Right ventricle myocardium inferior (tissue), 1 donor: ENCODE results near the gene CHST9. TPM values are rescaled to one million over a fixed set of nuclear protein-coding genes. Genes with fewer than 3 reads are reported as not detected.
A peak's percentile ranks its signal among the peaks of the same experiment; 100 is the strongest.
"Not testable (repeated sequence)": the region's sequence is repeated elsewhere in the genome, so short reads cannot be mapped to it uniquely, and the experiment has no call there.

Experiments
- ATAC-seq: fragments of 200-7000 bp; cut with Tn5 transposase; one replicate; pipeline ENCODE4 v1.9.1; 2020; ENCODE audit warnings: mild to moderate bottlenecking, moderate library complexity
- DNase-seq: peaks from one replicate; pipeline ENCODE4 v3.0.0; 2021; ENCODE audit errors: missing footprints
- intact Hi-C: fragments of 100-400 bp; cut with DNase I; formaldehyde crosslinking; loops from one replicate; pipeline ENCODE4 v1.11.0; 2022
- total RNA-seq: library from RNA; stranded (reverse); fragmentation: NEBNext Ultra II Directional; extraction: Animal tissue kit (Norgen Biotek cat#: 25700); gene quantifications from one replicate; pipeline ENCODE4 v1.2.1, GENCODE V29; 2021
- donor health status: DM: no; HTN: yes; CAD: no; lungs with severe emphysema.

CHST9 gene
- total RNA-seq, 1 donor from 2014 or later, result 8.3 TPM

DNA sequence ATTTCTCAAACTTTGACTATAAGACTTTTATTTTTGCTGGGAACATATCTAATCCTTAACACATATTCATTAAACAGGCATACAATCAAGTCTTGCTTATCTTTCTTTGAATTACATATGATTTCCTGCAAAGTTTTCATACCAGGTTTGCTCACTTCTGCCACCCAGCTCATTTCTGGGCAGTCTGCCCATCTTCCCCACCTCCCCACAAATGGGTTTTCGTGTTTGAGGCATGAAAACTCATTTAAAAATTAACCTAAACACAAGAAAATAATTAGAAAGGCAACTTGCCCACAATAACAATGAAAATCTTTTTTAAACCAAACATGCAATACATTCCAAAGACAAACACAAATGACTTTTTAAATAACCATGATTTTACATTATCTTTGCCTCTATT, 3.4 kb downstream of the CHST9 start:
- intact Hi-C loops, result loop anchor here (5.0 kb wide), 1 partner anchor 124 kb away; no protein-coding TSS in a partner anchor
- ATAC-seq, result no peak
- no peak for DNase-seq

DNA sequence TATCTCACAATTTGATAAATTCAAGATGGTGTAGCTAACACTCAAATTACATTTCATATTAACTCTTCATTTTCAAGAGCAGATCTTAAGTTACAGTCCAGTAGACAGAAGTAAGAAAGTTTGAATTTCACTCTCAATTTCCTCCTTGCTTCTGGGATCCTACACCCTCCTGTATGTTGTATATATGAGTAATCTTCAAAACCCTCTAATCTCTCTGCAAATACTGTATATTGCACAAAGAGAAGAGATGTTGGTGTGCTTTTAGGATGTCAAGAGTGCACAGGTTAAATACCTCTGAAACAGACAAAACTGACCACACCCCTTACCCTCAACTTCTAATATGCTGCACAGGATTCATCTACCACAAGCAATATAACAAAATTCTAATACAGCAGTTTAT, 6.7 kb downstream of the CHST9 start:
- ATAC-seq, result no peak
- no peak for DNase-seq
- intact Hi-C loops, result no loop called here

DNA sequence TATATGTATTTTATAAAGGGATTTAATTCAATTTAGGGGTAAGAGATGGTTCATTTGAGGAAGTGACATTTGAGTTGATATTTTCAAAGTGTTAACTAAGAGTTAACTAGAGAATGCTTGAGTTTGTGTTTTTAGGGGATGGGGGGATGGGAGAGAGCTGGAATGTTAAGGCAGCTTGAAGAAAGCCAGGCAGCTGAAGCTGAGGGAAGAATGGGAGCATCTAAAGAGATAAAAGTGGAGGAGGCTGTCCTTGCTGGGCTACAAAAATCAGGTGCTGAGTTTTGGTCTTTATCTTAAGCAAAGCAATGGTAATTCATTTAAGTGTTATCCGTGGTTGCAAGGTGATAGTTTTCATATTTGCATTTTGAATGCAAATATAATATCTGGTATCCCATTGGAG, 9.2 kb downstream of the CHST9 start:
- intact Hi-C loops, result no loop called here
- no peak for DNase-seq
- no peak for ATAC-seq

DNA sequence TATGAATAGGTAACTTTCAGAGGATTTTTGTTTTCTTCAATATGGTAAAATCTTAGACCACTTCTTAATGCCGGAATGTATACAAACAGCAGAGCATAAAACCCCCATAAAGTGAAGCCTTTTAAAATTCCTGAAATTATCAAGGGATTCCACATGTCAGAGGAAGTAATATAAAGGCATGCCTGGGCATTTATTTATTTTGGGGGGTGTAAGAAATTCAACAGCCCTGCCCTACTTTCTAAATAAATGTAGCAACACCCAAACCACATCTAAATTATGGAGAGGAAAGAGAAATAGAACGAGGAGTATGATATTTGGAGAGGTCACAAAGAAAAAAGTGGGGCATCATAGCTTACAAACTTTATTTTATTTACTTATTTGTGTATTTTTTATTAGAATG, 9.9 kb downstream of the CHST9 start:
- intact Hi-C loops, result no loop called here
- DNase-seq, result no peak
- ATAC-seq, result no peak

DNA sequence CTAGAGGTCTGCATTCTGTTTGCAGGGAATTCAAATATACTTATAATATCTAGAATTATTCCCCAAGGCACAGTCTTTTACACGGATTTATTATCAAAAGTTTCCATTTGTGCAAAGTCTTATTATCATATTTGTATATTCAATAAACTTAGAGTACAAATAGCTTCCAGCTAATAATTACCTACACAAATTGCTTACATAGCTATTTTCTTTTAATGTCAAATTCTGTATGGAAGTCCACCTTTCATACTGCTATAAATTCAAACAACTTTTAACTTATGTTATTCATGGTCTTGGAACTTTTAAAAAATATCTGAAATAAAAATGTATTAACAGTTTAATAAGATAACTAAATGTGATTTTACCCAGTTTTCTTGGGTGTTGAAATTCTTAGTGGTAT, 13.1 kb downstream of the CHST9 start:
- DNase-seq, result no peak
- intact Hi-C loops, result no loop called here
- no peak for ATAC-seq

DNA sequence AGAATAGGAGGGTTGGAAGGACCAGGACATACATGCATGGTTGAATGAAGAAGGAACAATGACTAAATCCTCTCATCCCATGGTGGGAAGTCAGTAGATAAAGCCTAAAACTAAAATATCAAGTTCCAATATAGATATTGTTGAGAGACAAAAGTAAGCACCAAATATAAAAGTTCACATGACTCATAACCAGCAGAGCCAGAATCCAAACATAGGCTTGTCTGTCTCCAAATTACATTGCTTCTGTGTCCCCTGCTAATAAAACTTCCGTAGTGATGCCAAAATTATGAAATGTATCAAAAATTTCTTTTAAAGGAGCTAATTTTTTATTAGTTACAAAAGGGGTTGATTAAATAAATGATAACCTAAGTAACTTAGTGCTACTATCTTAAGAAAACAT, 19.7 kb downstream of the CHST9 start:
- ATAC-seq, result peak; percentile 48
- DNase-seq, result no peak
- intact Hi-C loops, result no loop called here

DNA sequence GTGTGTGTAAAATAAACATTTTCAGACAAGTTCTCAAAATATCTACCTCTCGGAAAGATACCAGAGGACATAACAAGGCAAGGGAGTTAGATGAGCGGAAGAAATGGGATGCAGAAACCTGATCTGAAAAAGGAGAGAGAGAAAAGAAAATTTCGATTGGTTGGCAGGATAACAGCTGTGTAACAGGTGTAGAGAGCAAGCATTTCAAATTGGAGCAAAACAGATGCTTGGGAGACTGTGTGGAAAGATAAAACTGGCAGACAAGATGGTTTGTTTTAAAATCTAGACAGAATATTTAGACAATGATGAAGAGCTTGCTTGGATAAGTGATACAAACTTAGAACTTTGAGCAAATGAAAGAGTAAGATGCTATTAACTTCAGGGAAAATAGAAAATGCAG, 20.2 kb downstream of the CHST9 start:
- intact Hi-C loops, result no loop called here
- DNase-seq (no peak), ATAC-seq (no peak)

DNA sequence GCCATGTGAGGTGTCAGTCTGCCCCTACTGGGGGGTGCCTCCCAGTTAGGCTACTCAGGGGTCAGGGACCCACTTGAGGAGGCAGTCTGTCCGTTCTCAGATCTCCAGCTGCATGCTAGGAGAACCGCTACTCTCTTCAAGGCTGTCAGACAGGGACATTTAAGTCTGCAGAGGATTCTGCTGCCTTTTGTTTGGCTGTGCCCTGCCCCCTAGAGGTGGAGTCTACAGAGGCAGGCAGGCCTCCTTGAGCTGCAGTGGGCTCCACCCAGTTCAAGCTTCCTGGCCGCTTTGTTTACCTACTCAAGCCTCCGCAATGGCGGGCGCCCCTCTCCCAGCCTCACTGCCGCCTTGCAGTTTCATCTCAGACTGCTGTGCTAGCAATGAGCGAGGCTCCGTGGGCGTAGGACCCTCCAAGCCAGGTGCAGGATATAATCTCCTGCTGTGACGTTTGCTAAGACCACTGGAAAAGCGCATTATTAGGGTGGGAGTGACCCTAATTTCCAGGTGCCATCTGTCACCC, 21.9 kb downstream of the CHST9 start:
- DNase-seq, ATAC-seq, intact Hi-C loops: not testable (repeated sequence)

DNA sequence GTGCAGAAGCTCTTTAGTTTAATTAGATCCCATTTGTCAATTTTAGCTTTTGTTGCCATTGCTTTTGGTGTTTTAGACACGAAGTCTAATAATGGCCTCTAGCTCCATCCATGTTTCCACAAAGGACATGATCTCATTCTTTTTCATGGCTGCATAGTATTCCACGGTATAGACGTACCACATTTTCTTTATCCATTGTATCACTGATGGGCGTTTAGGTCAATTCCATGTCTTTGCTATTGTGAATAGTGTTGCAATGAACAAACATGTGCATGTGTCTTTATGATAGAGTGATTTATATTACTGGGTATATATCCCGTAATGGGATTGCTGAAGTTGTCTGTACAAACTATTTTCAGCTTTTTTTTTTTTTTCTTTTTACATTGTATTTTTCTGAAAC, 35.9 kb downstream of the CHST9 start:
- ATAC-seq, DNase-seq, intact Hi-C loops: not testable (repeated sequence)

DNA sequence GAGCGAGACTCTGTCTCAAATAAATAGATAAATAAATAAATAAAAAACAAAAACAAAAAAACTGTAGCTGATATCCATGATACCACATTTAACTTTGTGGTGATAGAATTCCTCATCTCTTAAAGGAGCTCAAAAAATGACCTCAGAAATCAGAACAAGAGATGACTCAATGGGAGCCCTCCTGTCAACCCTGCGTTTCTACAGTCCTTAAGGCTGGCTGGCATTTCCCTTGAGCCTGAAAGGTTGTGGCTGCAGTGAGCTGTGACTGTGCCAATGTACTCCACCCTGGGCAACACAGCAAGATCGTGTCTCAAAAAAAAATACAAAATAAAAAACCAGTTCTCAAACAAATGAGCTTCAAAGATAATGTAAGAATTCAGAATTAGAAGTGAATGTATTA, 40.4 kb downstream of the CHST9 start:
- ATAC-seq, result no peak
- DNase-seq, result no peak
- intact Hi-C loops, result loop anchor here (2.0 kb wide), 1 partner anchor 88 kb away; no protein-coding TSS in a partner anchor

DNA sequence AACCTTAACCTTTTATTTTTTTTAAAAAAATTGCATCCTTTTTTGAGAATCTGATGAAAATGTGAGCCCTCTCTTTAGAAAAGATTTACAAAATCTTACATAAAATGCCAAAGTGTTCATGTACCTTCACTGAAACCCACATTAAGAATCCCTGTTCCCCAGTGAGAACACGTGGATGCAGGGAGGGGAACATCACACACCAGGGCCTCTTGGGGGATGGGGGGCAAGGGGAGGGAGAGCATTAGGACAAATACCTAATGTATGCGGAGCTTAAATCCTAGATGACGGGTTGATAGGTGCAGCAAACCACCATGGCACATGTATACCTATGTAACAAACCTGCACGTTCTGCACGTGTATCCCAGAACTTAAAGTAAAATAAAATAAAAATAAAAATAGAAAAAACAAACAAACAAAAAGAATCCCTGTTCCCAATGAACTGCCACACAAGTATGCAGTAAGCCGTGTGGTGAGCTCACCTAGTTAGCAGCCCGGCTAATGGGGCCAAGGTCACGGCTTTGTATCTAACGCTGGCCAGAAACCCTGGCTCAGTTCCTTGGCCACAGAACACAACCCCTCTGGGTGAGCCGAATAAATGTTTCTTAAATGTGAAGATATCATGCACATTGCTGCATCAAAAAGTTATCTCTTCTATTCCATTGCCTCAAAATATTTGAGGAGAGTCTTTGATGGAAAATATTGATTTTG, 41.4 kb downstream of the CHST9 start:
- intact Hi-C loops, result loop anchor here (2.0 kb wide), 1 partner anchor 87 kb away; no protein-coding TSS in a partner anchor
- peak; percentile 95 for ATAC-seq
- DNase-seq, result peak; percentile 77

DNA sequence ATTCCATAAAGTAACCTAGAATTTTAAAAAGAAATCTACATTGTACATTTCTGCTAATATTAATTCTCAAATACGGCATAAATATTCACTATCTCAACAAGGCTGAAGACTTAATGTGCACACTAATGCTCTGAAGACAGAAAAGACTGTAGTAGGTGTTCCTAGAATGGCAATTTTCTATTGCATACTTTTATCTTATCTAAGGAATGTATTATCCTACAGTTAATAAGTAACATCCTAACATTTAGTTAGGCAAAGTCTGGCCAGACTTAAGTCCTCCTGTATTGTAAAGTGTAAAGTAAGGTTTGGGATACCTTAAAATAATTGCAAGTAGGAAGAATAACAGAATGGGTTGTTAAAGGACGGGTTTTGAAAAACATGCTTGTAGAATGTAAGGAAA, 42.2 kb downstream of the CHST9 start:
- no peak for ATAC-seq
- intact Hi-C loops, result no loop called here
- no peak for DNase-seq

DNA sequence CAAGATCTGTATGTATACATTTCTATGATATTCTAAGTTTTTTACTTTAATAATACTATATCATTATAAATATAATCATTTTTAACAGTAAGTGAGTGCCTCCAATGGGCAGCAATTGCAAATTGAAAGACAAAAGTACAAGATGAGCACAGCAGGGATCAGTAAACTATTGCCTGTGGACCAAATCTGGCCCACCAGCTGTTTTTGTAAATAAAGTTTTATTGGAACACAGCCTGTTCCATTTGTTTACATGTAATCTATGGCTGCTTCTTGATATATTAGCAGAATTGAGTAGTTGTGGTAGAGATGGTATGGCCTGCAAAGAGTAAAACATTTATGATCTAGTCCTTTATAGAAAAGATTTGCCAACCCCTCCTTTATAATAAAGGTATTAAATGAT, 43.2 kb downstream of the CHST9 start:
- no peak for DNase-seq
- intact Hi-C loops, result no loop called here
- no peak for ATAC-seq

DNA sequence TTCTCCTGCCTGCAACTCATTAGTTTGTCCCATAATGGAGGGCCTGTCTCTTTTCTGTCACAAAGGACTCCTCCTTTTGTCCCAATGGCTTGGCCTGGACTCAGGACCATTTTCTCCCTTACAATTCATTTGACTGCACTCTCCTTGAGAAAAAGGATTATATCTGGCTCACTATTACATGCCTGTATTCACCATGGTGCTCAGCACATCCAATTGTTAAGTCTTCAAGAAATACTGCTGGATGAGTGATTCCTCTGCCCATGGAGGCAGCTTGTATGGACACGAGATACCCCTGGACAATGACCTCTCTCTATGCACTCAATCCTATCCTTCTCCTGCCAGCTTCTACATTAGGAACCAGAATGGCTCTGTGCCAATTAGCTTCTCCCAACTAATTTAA, 47.0 kb downstream of the CHST9 start:
- no peak for ATAC-seq
- intact Hi-C loops, result no loop called here
- DNase-seq, result no peak

DNA sequence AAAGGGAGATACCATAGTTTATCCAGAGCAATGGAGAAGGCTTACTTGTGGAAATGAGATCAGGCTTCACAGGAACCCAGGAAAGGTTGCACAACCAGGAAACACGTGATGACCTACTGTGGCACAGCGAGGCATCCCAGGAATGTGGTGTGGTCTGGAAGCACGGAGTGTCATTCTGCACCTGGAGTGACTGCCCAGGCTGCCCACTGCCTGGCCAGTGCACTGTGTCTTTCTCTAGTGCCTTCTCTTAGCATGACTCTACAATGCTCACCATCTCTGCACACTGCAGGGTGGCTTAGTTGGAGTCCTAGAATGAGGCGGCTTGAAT, 48.9 kb downstream of the CHST9 start:
- DNase-seq, result no peak
- ATAC-seq, result peak; percentile 51
- intact Hi-C loops, result no loop called here

DNA sequence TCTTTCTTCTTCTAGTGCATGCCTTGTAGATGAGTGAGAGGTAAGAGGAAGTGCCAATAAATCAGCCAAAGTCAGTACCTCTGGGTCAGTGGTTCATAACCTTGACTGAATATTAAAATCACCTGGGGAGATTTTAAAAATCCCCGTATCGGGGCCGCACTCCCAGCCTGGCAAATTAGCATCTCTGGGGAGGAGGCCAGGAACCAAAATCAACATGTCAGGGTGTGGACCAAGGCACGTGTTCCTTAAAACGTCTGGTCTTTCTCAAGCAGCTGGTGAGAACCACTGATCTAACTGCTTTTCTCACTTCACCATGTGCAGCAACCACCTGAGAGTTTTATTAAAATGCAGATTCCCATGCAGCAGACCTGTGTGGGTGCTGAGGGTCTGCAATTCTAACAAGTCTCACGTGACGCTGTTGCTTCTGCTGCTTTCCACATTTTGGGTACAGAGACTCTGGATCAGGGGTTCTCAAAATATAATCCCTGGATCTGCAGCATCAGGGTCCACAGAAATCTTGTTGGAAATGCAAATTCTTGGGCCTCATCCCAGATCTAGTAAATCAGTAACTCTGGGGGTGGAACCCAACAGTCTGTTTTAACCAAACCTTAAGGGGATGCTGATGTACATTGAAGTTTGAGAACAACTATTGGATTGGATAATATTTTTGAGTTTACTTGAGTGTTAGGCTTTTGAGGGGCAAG, 49.5 kb downstream of the CHST9 start:
- ATAC-seq (peak; percentile 45), DNase-seq (no peak)

DNA sequence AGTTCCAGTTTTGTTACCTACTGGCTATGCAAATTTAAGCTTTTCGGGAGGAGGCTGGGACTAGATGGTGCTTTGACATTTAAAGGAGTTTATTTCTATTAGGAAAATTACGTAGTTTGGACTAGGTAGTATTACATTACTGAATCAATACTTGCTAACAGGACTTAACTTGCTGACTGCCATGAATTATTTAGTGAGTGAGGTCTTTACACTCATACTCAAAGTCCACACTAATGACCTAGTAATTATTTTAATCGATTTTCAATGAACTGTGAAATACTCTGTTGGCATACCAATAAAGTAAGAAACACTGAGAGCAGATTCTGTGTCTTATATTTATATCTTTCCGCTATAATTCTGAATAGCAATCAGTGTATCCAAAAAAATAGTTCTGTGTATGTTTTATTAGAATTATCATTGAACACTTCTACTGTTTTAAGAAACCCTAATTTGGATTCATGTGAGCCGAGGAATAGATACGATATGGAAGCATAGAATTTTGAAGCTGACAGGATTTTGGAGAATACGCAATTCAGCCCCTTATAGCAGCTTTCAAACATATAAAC, 55.0 kb downstream of the CHST9 start:
- intact Hi-C loops, result no loop called here
- DNase-seq (no peak), ATAC-seq (no peak)

More for the DNA sequence above, 49.5 kb downstream of the CHST9 start:
- intact Hi-C loops, result no loop called here

DNA sequence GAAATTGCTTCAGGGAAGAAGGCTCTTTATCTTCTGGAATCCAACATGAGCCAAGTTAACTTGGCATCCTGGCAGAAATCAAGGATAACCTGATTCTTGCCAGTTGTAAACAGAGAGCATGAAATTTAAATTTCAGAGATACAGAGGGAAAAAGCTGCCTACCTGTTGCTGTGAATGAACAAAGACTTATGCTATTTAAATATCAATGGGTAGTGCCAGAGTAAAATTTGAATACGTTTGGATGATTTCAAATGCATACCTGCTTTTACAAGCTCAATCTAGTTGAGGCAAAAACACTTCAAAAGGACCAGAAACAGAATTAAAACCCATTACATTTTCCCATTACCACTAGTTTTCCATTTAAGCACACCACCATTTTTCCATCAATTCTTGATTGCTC, 60.9 kb downstream of the CHST9 start:
- intact Hi-C loops, result no loop called here
- ATAC-seq (no peak), DNase-seq (no peak)

DNA sequence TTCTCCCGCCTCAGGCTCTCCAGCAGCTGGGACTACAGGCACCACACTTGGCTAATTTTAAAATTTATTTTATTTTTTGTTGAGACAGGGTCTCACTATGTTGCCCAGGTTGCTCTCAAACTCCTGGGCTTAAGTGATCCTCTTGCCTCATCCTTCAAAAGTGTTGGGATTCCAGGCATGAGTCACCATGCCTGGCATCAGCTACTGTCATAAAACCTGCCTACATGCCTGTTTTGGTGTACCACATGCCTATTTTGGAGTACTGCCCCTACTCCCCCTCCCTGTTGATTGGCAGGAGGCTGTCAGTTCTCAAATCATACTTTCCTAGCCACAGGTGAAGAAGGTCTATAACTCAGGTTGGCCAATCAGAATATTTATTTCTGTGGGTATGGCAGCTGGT, 64.0 kb downstream of the CHST9 start:
- ATAC-seq (no peak), DNase-seq (peak; percentile 21)
- intact Hi-C loops, result no loop called here

DNA sequence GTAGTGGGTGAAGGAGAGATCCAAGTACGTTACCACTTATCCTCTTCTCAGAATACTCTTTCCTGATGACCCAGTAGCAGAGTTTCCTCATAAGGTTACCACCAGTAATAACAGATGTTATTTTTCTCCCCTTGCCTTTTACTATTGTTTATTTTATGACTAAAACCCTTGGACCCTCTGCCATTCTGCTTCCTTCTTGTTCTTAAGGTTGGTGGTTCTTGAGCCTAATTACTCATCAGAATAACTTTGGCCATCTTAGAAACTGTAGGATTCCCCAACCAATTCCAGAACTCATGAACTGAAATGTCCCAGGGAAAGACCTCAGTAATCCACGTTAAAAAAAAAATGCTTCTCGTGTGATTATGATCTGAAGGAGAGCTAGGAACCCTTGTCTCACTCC, 64.9 kb downstream of the CHST9 start:
- intact Hi-C loops, result no loop called here
- no peak for DNase-seq
- ATAC-seq, result no peak
